Stimulated activated CD4-positive, alpha-beta T cell treated with anti-CD3 and anti-CD28 coated beads, Interleukin-1b, Interleukin-23, amount 100 ng/mL, for 48 hours (primary cell): ENCODE measurements around the gene CHD9.
A peak's percentile ranks its signal among the peaks of the same experiment; 100 is the strongest.

ENCODE experiments used
- DNase-seq: peaks from one replicate; pipeline ENCODE4 v3.0.0-alpha.2; 2020

Gene CHD9

GRCh38 chr16:53078765-53079485 lies 24.1 kb downstream of the CHD9 start:
- no peak for DNase-seq

GRCh38 chr16:53080345-53081031 lies 25.7 kb downstream of the CHD9 start:
- DNase-seq, result no peak

GRCh38 chr16:53081032-53081424 lies 26.2 kb downstream of the CHD9 start:
- DNase-seq, result no peak

GRCh38 chr16:53081686-53082407 lies 27.1 kb downstream of the CHD9 start:
- DNase-seq, result no peak

GRCh38 chr16:53082509-53082908 lies 27.7 kb downstream of the CHD9 start:
- no peak for DNase-seq

GRCh38 chr16:53083119-53083518 lies 28.3 kb downstream of the CHD9 start:
- no peak for DNase-seq

- DNase-seq, result no peak
These were observed 29.4 kb downstream of the CHD9 start for GRCh38 chr16:53084141-53084541.

GRCh38 chr16:53084746-53085334 lies 30.0 kb downstream of the CHD9 start:
- no peak for DNase-seq

GRCh38 chr16:53085369-53085843 lies 30.6 kb downstream of the CHD9 start:
- no peak for DNase-seq

- no peak for DNase-seq
These were observed 31.2 kb downstream of the CHD9 start for GRCh38 chr16:53085931-53086421.

- no peak for DNase-seq
These were observed 32.3 kb downstream of the CHD9 start for GRCh38 chr16:53087101-53087500.

- DNase-seq, result no peak
These were observed 34.9 kb downstream of the CHD9 start for GRCh38 chr16:53089434-53090285.

GRCh38 chr16:53090286-53090590 lies 35.4 kb downstream of the CHD9 start:
- DNase-seq, result no peak

- DNase-seq, result no peak
These were observed 36.0 kb downstream of the CHD9 start for GRCh38 chr16:53090591-53091411.

- DNase-seq, result peak; percentile 18
These were observed 36.8 kb downstream of the CHD9 start for GRCh38 chr16:53091466-53092211.

GRCh38 chr16:53092284-53092683 lies 37.5 kb downstream of the CHD9 start:
- no peak for DNase-seq

GRCh38 chr16:53093162-53093744 lies 38.5 kb downstream of the CHD9 start:
- no peak for DNase-seq

GRCh38 chr16:53094013-53094630 lies 39.3 kb downstream of the CHD9 start:
- no peak for DNase-seq

GRCh38 chr16:53097190-53097589 lies 42.4 kb downstream of the CHD9 start:
- DNase-seq, result no peak
